Measurements from ENCODE around the gene CFAP126. TPM values are rescaled to one million over a fixed set of nuclear protein-coding genes. Genes with fewer than 3 reads are reported as not detected.
A peak's percentile ranks its signal among the peaks of the same experiment; 100 is the strongest.

CFAP126 gene
- total RNA-seq, 1 donor from 2014 or later = not detected

- Mint-ChIP-seq H3K27ac (ENCODE audit: unreplicated experiment) (no peak overlapping the region), H3K36me3 (ENCODE audit: low read depth, unreplicated experiment) (no peaks in the 10 kb centered on the region), H3K27me3 (ENCODE audit: low read depth, unreplicated experiment) (peaks cover 8% of the 10 kb centered on the region), H3K4me3 (ENCODE audit: unreplicated experiment) (no peak overlapping the region), H3K9me3 (ENCODE audit: unreplicated experiment) (no peaks in the 10 kb centered on the region), H3K4me1 (ENCODE audit: low read depth, unreplicated experiment) (peaks cover 2% of the 10 kb centered on the region)
- H3K27ac ChIP-seq (ENCODE audit: low read depth, low read length) = no peak overlapping the region
- H3K4me1 ChIP-seq (ENCODE audit: insufficient read depth, low read length) = peaks cover under 1% of the 10 kb centered on the region
- H3K9ac ChIP-seq (ENCODE audit: low read length) = no peak overlapping the region
- H3K4me2 ChIP-seq (ENCODE audit: low read length) = no peak overlapping the region
- TF ChIP-seq, protein P1, sequence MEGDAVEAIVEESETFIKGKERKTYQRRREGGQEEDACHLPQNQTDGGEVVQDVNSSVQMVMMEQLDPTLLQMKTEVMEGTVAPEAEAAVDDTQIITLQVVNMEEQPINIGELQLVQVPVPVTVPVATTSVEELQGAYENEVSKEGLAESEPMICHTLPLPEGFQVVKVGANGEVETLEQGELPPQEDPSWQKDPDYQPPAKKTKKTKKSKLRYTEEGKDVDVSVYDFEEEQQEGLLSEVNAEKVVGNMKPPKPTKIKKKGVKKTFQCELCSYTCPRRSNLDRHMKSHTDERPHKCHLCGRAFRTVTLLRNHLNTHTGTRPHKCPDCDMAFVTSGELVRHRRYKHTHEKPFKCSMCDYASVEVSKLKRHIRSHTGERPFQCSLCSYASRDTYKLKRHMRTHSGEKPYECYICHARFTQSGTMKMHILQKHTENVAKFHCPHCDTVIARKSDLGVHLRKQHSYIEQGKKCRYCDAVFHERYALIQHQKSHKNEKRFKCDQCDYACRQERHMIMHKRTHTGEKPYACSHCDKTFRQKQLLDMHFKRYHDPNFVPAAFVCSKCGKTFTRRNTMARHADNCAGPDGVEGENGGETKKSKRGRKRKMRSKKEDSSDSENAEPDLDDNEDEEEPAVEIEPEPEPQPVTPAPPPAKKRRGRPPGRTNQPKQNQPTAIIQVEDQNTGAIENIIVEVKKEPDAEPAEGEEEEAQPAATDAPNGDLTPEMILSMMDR (IDR thresholded peaks at IDR 0.05; ENCODE audit: insufficient read depth, low read depth, low read length) = no peak
- TF ChIP-seq EZH2 (IDR thresholded peaks at IDR 0.05; ENCODE audit: insufficient read depth, low read length) = no peak
- no peaks in the 10 kb centered on the region for H3K79me2 ChIP-seq (ENCODE audit: insufficient read depth, low read length)
- H2AFZ ChIP-seq (ENCODE audit: low read depth, low read length) = no peak overlapping the region
- H3K4me3 ChIP-seq (ENCODE audit: insufficient read depth, low read depth, low read length) = no peak overlapping the region
- H3K27me3 ChIP-seq (ENCODE audit: insufficient read depth, low read length) = peaks cover 5% of the 10 kb centered on the region
- no peaks in the 10 kb centered on the region for H3K9me3 ChIP-seq (ENCODE audit: insufficient read depth, low read depth, low read length)
- no peak for DNase-seq (ENCODE audit: low read depth)
- no peaks in the 10 kb centered on the region for H3K36me3 ChIP-seq (ENCODE audit: insufficient read depth, low read length)
- FAIRE-seq = no peak
- H4K20me1 ChIP-seq (ENCODE audit: insufficient read depth, low read length) = no peaks in the 10 kb centered on the region
These were observed 36.4 kb upstream of the CFAP126 start for GRCh38 chr1:161404051-161404597.

DNA sequence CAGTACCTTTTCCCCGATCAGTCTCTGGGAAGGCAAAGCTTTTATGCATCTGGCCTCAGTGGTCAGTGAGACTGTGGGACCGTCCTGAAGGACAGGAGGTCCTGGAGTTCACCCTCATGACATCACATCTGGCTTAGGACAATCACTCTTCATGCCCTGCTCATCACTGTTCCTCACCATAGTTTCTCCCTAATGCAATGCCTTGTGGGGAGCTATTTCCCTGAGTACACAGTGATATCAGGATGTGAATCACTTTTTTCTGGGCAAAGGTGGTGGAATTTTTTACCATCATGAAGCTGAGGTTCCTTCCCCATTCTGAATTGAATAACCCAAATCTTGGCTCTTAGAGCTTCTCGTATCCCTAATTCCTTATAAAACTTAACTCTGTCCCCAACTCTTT lies 34.8 kb upstream of the CFAP126 start:
- H3K9ac ChIP-seq (ENCODE audit: low read length) = no peak overlapping the region
- peaks cover 3% of the 10 kb centered on the region for H3K4me1 Mint-ChIP-seq (ENCODE audit: low read depth, unreplicated experiment)
- FAIRE-seq (no peak), DNase-seq (ENCODE audit: low read depth) (no peak)
- no peak overlapping the region for H3K27ac ChIP-seq (ENCODE audit: low read depth, low read length)
- H3K79me2 ChIP-seq (ENCODE audit: insufficient read depth, low read length) = no peaks in the 10 kb centered on the region
- no peaks in the 10 kb centered on the region for H3K9me3 ChIP-seq (ENCODE audit: insufficient read depth, low read depth, low read length)
- no peak overlapping the region for H2AFZ ChIP-seq (ENCODE audit: low read depth, low read length)
- no peak overlapping the region for H3K4me2 ChIP-seq (ENCODE audit: low read length)
- H3K9me3 Mint-ChIP-seq (ENCODE audit: unreplicated experiment) = no peaks in the 10 kb centered on the region
- H4K20me1 ChIP-seq (ENCODE audit: insufficient read depth, low read length) = no peaks in the 10 kb centered on the region
- no peaks in the 10 kb centered on the region for H3K36me3 Mint-ChIP-seq (ENCODE audit: low read depth, unreplicated experiment)
- H3K4me3 Mint-ChIP-seq (ENCODE audit: unreplicated experiment) = no peak overlapping the region
- H3K27ac Mint-ChIP-seq (ENCODE audit: unreplicated experiment) = no peak overlapping the region
- TF ChIP-seq, protein P1 (IDR thresholded peaks at IDR 0.05; ENCODE audit: insufficient read depth, low read depth, low read length) = no peak
- TF ChIP-seq EZH2 (IDR thresholded peaks at IDR 0.05; ENCODE audit: insufficient read depth, low read length) = no peak
- peaks cover 5% of the 10 kb centered on the region for H3K4me1 ChIP-seq (ENCODE audit: insufficient read depth, low read length)
- peaks cover 8% of the 10 kb centered on the region for H3K27me3 Mint-ChIP-seq (ENCODE audit: low read depth, unreplicated experiment)
- no peak overlapping the region for H3K4me3 ChIP-seq (ENCODE audit: insufficient read depth, low read depth, low read length)
- peaks cover 5% of the 10 kb centered on the region for H3K27me3 ChIP-seq (ENCODE audit: insufficient read depth, low read length)
- H3K36me3 ChIP-seq (ENCODE audit: insufficient read depth, low read length) = no peaks in the 10 kb centered on the region

- H3K4me3 Mint-ChIP-seq (ENCODE audit: unreplicated experiment) = peak overlapping the region; percentile 95
- H3K27me3 Mint-ChIP-seq (ENCODE audit: low read depth, unreplicated experiment) = peaks cover 3% of the 10 kb centered on the region
- H3K27me3 ChIP-seq (ENCODE audit: insufficient read depth, low read length) = peaks cover 1% of the 10 kb centered on the region
- H3K36me3 ChIP-seq (ENCODE audit: insufficient read depth, low read length) = no peaks in the 10 kb centered on the region
- peaks cover 5% of the 10 kb centered on the region for H3K4me1 ChIP-seq (ENCODE audit: insufficient read depth, low read length)
- no peaks in the 10 kb centered on the region for H4K20me1 ChIP-seq (ENCODE audit: insufficient read depth, low read length)
- H3K27ac ChIP-seq (ENCODE audit: low read depth, low read length) = peak overlapping the region; percentile 97
- no peaks in the 10 kb centered on the region for H3K79me2 ChIP-seq (ENCODE audit: insufficient read depth, low read length)
- FAIRE-seq (no peak), DNase-seq (ENCODE audit: low read depth) (peak; percentile 88)
- no peaks in the 10 kb centered on the region for H3K36me3 Mint-ChIP-seq (ENCODE audit: low read depth, unreplicated experiment)
- no peaks in the 10 kb centered on the region for H3K9me3 Mint-ChIP-seq (ENCODE audit: unreplicated experiment)
- TF ChIP-seq EZH2 (IDR thresholded peaks at IDR 0.05; ENCODE audit: insufficient read depth, low read length) = no peak
- TF ChIP-seq, protein P1 (IDR thresholded peaks at IDR 0.05; ENCODE audit: insufficient read depth, low read depth, low read length) = peak; percentile 32
- peaks cover 3% of the 10 kb centered on the region for H3K4me1 Mint-ChIP-seq (ENCODE audit: low read depth, unreplicated experiment)
- H3K9ac ChIP-seq (ENCODE audit: low read length) = peak overlapping the region; percentile 92
- no peaks in the 10 kb centered on the region for H3K9me3 ChIP-seq (ENCODE audit: insufficient read depth, low read depth, low read length)
- H3K4me3 ChIP-seq (ENCODE audit: insufficient read depth, low read depth, low read length) = peak overlapping the region; percentile 87
- H3K27ac Mint-ChIP-seq (ENCODE audit: unreplicated experiment) = peak overlapping the region; percentile 100
- H3K4me2 ChIP-seq (ENCODE audit: low read length) = peak overlapping the region; percentile 98
- H2AFZ ChIP-seq (ENCODE audit: low read depth, low read length) = peak overlapping the region; percentile 99
These were observed 31.8 kb upstream of the CFAP126 start for GRCh38 chr1:161399257-161399998.

All from astrocyte (in vitro differentiated cells and primary cell).